Activated CD4-positive, alpha-beta memory T cell treated with anti-CD3 and anti-CD28 coated beads for 36 hours (primary cell): ENCODE data around the gene CEP19. TPM values are rescaled to one million over a fixed set of nuclear protein-coding genes. Genes with fewer than 3 reads are reported as not detected.

Experiments
- CTCF ChIA-PET: fragments of 350-600 bp; sonication (Branson Sonifier 250); formaldehyde crosslinking; loops from one replicate; lab custom pipeline; 2021; ENCODE audit warnings: antibody characterized with exemption, inconsistent platforms; lab: Charles Lee
- POLR2A ChIA-PET: fragments of 350-600 bp; sonication (Branson Sonifier 250); formaldehyde crosslinking; loops from one replicate; lab custom pipeline; 2021; ENCODE audit warnings: antibody characterized with exemption; lab: Charles Lee
- DNase-seq: peaks from one replicate; pipeline ENCODE4 v3.0.0-alpha.2; 2020
- H3K27ac Mint-ChIP-seq: one replicate; pipeline ENCODE4 v1.8.0; 2021; ENCODE audit warnings: mixed read lengths
- H3K27me3 Mint-ChIP-seq: one replicate; pipeline ENCODE4 v1.8.0; 2021; ENCODE audit warnings: mixed read lengths
- H3K36me3 Mint-ChIP-seq: one replicate; pipeline ENCODE4 v1.8.0; 2021; ENCODE audit warnings: mixed read lengths
- H3K4me1 Mint-ChIP-seq: one replicate; pipeline ENCODE4 v1.8.0; 2021; ENCODE audit warnings: low read depth, mixed read lengths
- H3K4me3 Mint-ChIP-seq: one replicate; pipeline ENCODE4 v1.8.0; 2021; ENCODE audit warnings: mild to moderate bottlenecking, mixed read lengths
- H3K9me3 Mint-ChIP-seq: one replicate; pipeline ENCODE4 v1.8.0; 2021; ENCODE audit warnings: mixed read lengths
- intact Hi-C: fragments of 100-400 bp; cut with micrococcal nuclease; formaldehyde crosslinking; loops from one replicate; pipeline ENCODE4 v1.15.1; 2023
- total RNA-seq, 2 experiments: library from RNA; stranded (reverse); gene quantifications; one replicate each; pipeline ENCODE4 v1.2.3, GENCODE V29; 2021

The CEP19 gene
- total RNA-seq, 2 experiments from 2014 or later: 6.5 to 6.6 TPM

DNA sequence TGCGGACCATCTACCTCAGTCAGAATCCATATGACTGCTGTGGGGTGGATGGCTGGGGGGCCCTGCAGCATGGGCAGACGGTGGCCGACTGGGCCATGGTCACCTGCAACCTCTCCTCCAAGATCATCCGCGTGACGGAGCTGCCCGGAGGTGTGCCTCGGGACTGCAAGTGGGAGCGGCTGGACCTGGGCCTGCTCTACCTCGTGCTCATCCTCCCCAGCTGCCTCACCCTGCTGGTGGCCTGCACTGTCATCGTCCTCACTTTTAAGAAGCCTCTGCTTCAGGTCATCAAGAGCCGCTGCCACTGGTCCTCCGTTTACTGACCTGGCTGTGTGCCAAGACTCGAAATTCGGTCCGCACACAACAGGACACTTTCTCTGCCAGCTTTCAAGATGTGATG is 50.6 kb downstream of the CEP19 start:
- DNase-seq: no peak
- Mint-ChIP-seq H3K4me3 (no peak overlapping the region), H3K4me1 (no peaks in the 10 kb centered on the region), H3K27me3 (no peaks in the 10 kb centered on the region), H3K36me3 (peaks cover 23% of the 10 kb centered on the region), H3K27ac (no peak overlapping the region), H3K9me3 (no peaks in the 10 kb centered on the region)
- intact Hi-C loops: no loop called here
- CTCF ChIA-PET: no interaction called here
- POLR2A ChIA-PET: no interaction called here

GRCh38 chr3:196660381-196661166 is 51.5 kb downstream of the CEP19 start:
- Mint-ChIP-seq H3K9me3 (no peaks in the 10 kb centered on the region), H3K4me1 (no peaks in the 10 kb centered on the region), H3K27ac (no peak overlapping the region), H3K36me3 (peaks cover 26% of the 10 kb centered on the region), H3K27me3 (no peaks in the 10 kb centered on the region), H3K4me3 (no peak overlapping the region)
- no peak for DNase-seq
- intact Hi-C loops: no loop called here
- CTCF ChIA-PET: no interaction called here
- POLR2A ChIA-PET: no interaction called here

- H3K27ac Mint-ChIP-seq: no peak overlapping the region
- peaks cover 30% of the 10 kb centered on the region for H3K36me3 Mint-ChIP-seq
- intact Hi-C loops: no loop called here
- no peak for DNase-seq
- no peaks in the 10 kb centered on the region for H3K27me3 Mint-ChIP-seq
- no peak overlapping the region for H3K4me3 Mint-ChIP-seq
- ChIA-PET POLR2A (no interaction called here), CTCF (interaction anchor here (0.5 kb wide), 1 partner anchor 136 kb away, joined by 4 read pairs; no protein-coding TSS in a partner anchor)
- no peaks in the 10 kb centered on the region for H3K9me3 Mint-ChIP-seq
- H3K4me1 Mint-ChIP-seq: no peaks in the 10 kb centered on the region
Measured at GRCh38 chr3:196659901-196660351, 52.1 kb downstream of the CEP19 start.

Other genes starting within 250 kb of the CEP19 start
- 10 to 100 TPM; 26.1 to 27.2 TPM for gene RNF168, start 208.5 kb downstream of the CEP19 start, total RNA-seq
- gene SMCO1, start 196.9 kb downstream of the CEP19 start, total RNA-seq: not detected
- 10 to 100 TPM; 20.9 to 24.1 TPM for gene WDR53, start 143.7 kb downstream of the CEP19 start, total RNA-seq
- gene FBXO45, start 143.6 kb downstream of the CEP19 start, total RNA-seq: 10 to 100 TPM; 16.3 to 17.2 TPM
- gene NRROS, start 72.6 kb downstream of the CEP19 start, total RNA-seq: 10 to 100 TPM; 24.5 to 25.3 TPM
- gene PIGX, start 127 bp upstream of the CEP19 start, total RNA-seq: 10 to 100 TPM; 47.5 to 49.2 TPM
- 100 to 1,000 TPM in 1 of 2 experiments, 10 to 100 TPM in 1; 98.4 to 101 TPM for gene PAK2, start 27.6 kb upstream of the CEP19 start, total RNA-seq
- gene SENP5, start 155.7 kb upstream of the CEP19 start, total RNA-seq: 10 to 100 TPM; 30.5 to 32.0 TPM
- 10 to 100 TPM; 83.0 to 85.1 TPM for gene NCBP2, start 230.3 kb upstream of the CEP19 start, total RNA-seq